Prostate gland (tissue), 2 donors: ENCODE measurements around the gene CCDC12.

ENCODE experiments used
- CTCF ChIP-seq, 4 experiments: fragments of 200-600 bp in 2 of 4; fragments of 450-650 bp in 2 of 4; sonication (generic) in 2 of 4; IDR thresholded peaks; 1 replicate in 3 of 4; 2 replicates in 1 of 4; pipeline ENCODE4 v1.5.1; 2016 to 2019; ENCODE audit warnings: antibody characterized with exemption in 4 of 4, mild to moderate bottlenecking in 2 of 4, moderate library complexity in 2 of 4
- POLR2AphosphoS5 ChIP-seq: sonication (generic); formaldehyde crosslinking; IDR thresholded peaks from one replicate; pipeline ENCODE4 v1.6.1; 2017; ENCODE audit warnings: antibody characterized with exemption

GRCh38 chr3:47020311-47020710 is 43.8 kb upstream of the CCDC12 start:
- TF ChIP-seq CTCF (IDR thresholded peaks at IDR 0.05) (no peak), POLR2AphosphoS5 (no peak)
